GM12891 (cell line): ENCODE data around the gene ZNF708.

Source experiments
- PAX5 ChIP-seq: IDR thresholded peaks from 2 replicates; pipeline ENCODE4 v1.6.1; 2011; ENCODE audit warnings: low read length, moderate library complexity, mild to moderate bottlenecking; ENCODE audit not compliant: insufficient read depth, severe bottlenecking
- POLR2A ChIP-seq: IDR thresholded peaks from 2 replicates; pipeline ENCODE4 v1.6.1; 2011; ENCODE audit warnings: low read depth, low read length, control low read depth
- POLR2AphosphoS5 ChIP-seq: IDR thresholded peaks from 2 replicates; pipeline ENCODE4 v1.6.1; 2011; ENCODE audit warnings: low read depth, low read length, control low read depth
- POU2F2 ChIP-seq: IDR thresholded peaks from 2 replicates; pipeline ENCODE4 v1.6.1; 2011; ENCODE audit warnings: low read depth, mild to moderate bottlenecking, control low read depth, low read length, moderate library complexity
- SPI1 ChIP-seq: IDR thresholded peaks from 2 replicates; pipeline ENCODE4 v1.6.1; 2011; ENCODE audit warnings: low read depth, low read length, control low read depth

DNA sequence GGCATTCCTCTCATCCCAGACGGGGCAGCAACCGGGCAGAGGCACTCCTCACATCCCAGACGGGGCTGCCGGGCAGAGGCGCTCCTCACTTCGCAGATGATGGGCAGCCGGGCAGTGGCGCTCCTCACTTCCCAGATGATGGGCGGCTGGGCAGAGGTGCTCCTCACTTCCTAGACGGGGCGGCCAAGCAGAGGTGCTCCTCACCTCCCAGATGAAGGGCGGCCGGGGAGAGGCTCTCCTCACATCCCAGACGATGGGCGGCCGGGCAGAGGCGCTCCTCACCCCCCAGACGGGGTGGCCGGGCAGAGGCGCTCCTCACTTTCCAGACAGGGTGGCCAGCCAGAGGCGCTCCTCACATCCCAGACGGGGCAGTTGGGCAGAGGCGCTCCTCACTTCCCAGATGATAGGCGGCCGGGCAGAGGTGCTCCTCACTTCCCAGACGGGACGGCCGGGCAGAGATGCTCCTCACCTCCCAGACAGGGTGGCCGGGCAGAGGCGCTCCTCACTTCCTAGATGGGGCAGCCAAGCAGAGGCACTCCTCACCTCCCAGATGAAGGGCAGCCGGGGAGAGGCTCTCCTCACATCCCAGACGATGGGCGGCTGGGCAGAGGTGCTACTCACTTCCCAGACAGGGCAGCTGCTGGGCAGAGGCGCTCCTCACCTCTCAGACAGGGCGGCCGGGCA, 68.9 kb downstream of the ZNF708 start:
- TF ChIP-seq POLR2AphosphoS5: no peak
- TF ChIP-seq SPI1: no peak
- no peak for TF ChIP-seq POLR2A
- TF ChIP-seq POU2F2: no peak
- TF ChIP-seq PAX5: no peak
